GM18499 (cell line): Measurements from ENCODE around the gene SELP.
"Not testable (repeated sequence)": the region's sequence is repeated elsewhere in the genome, so short reads cannot be mapped to it uniquely, and the experiment has no call there.

Experiments
- ATAC-seq: cut with Tn5 transposase; IDR thresholded peaks from one replicate; pipeline ENCODE4 v1.9.1; 2021; ENCODE audit warnings: moderate number of reproducible peaks; ENCODE audit not compliant: insufficient read depth, unreplicated experiment

The SELP gene

DNA sequence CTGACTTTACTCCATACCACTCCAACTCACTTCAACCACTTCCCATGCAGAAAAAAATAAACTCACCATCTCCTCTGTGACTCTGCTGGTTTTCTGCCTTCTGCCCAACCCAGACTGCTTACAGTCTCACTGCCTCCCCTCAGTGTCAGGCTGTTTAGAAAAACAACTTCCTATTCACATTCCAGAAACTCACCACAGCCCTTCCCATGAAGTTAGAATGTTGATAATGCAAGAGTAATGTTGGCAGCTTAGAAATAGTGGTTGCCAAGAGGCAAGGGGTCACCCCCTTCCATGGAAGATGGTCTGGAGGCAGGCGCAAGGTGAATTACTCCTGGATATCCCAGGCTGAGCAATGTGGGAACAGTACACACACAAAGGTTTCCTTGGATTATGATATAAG is at the start of gene SELP:
SELP (minus strand) TSS at position 119 of the 400 bp plus-strand sequence; CDS start at position 69, 50 bp downstream.
- ATAC-seq: no peak

DNA sequence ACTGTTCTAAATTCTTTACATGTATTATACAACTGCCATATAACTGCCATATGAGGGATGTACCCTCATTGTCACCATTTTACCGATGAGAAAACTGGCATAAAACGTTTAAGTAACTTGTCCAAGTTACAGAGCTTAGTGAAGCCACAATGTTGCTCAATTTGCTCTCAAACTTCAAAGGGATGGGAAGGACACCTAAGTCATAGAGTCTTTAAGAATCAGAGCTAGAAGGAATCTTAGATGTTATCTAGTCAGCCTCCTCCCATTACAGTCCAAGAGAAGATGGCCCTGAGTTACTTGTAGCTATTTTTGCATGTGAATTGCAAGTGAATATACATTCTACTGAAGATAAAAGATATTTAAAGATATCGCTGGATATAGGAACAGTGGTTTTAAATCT is 49.8 kb upstream of the SELP start:
- ATAC-seq: no peak

- ATAC-seq: no peak
Observed at GRCh38 chr1:169676001-169676400, 46.1 kb upstream of the SELP start.

DNA sequence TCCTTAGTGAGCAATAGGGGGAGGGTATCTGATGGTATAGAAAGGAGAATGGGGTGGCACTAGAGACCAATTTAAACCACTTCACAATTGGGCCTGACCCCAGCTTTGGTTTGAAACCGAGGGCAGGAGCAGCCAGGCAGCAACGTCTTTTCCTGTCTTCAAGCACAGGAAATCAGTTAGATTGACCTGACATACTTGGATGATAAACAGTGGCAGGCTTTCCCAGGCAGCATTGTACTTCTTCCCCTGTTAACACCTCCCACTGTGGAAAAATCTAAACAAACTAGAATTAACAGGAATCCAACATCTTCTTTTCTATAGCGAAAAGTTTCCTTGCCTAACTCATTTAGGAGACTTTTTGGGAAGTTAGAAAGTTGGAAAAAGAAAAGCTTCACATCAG is 40.9 kb upstream of the SELP start:
- ATAC-seq: no peak

DNA sequence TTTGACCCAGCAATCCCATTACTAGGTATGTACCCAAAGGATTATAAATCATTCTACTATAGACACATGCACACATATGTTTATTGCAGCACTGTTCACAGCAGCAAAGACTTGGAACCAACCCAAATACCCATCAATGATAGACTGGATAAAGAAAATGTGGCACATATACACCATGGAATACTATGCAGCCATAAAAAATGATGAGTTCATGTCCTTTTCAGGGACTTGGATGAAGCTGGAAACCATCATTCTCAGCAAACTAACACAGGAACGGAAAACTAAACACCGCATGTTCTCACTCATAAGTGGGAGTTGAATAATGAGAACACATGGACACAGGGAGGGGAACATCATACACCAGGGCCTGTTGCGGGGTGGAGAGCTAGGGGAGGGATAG is 40.3 kb upstream of the SELP start:
- ATAC-seq: not testable (repeated sequence)

GRCh38 chr1:169667699-169668596 is 38.0 kb upstream of the SELP start:
- ATAC-seq: not testable (repeated sequence)

DNA sequence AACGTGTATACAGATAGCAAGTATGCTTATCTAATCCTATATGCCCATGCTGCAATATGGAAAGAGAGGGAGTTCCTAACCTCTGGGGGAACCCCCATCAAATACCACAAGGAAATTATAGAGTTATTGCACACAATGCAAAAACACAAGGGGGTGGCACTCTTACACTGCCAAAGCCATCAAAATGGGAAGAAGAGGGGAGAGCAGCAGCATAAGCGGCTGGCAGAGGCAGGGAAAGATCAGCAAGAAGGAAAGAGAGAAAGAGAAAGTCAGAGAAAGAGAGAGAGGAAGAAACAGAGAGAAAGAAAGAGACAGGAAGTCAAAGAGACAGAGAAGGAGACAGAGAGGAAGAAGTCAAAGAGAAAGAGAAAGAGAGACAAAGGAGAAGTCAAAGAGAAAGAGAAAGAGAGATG is 37.3 kb upstream of the SELP start:
- not testable (repeated sequence) for ATAC-seq

- ATAC-seq: not testable (repeated sequence)
Observed at GRCh38 chr1:169662680-169663079, 32.8 kb upstream of the SELP start.

GRCh38 chr1:169661066-169661465 is 31.1 kb upstream of the SELP start:
- not testable (repeated sequence) for ATAC-seq

DNA sequence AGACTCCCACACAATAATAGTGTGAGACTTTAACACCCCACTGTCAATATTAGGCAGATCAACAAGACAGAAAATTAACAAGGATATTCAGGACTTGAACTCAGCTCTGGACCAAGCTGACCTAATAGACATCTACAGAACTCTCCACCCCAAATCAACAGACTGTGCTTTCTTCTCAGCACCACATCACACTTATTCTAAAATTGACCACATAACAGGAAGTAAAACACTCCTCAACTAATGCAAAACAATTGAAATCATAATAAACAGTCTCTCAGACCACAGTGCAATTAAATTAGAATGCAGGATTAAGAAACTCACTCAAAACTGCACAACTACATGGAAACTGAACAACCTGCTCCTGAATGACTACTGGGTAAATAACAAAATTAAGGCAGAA is 28.9 kb upstream of the SELP start:
- ATAC-seq: not testable (repeated sequence)

GRCh38 chr1:169653873-169654272 is 23.9 kb upstream of the SELP start:
- no peak for ATAC-seq

DNA sequence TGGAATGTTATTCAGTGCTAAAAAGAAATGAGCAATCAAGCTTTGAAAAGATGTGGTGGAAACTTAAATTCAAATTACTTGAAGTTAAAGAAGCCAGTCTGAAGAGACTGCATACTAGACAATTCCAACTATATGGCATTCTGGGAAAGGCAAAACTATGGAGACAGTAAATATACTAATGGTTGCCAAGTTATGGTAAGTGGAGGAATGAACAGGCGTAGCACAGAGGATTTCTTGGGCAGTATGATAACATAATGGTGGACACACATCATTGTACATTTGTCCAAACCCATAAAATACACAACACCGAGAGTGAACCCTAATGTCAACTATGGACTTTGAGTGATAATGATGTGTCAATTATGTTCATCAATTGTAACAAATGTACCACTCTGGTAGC is 21.1 kb upstream of the SELP start:
- ATAC-seq: no peak

GRCh38 chr1:169650551-169650950 is 20.6 kb upstream of the SELP start:
- no peak for ATAC-seq

DNA sequence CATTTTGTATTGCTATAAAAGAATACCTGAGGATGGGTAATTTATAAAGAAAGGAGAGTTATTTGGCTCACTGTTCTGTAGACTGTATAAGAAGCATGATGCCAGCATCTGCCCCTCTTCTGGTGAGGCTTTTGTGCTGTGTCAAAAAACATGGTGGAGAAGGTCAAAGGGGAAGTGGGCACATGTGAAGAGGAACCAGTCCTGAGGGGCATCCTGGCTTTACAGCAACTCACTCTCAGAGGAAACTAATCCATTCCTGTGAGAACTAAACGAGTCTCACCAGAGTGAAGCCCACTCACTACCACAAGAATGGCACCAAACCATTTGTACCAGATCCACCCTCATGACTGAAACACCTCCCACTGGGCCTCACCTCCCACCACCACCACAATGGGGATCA is 18.8 kb upstream of the SELP start:
- ATAC-seq: no peak

DNA sequence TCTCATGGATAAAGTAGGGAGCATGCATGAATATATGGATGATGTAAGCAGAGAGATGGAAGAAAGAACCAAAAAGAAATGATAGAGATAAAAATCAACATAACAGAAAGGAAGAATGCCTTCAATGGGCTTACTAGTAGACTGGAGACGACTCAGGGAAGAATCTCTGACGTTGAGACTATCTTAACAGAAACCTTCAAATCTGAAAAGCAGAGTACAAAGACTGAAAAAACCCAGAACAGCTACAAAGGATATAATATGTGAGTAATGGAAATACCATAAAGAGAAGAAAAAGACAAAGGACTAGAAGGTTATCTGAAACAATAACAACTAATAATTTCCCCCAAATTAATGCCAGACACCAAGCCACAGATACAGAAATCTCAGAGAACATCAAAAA is 18.3 kb upstream of the SELP start:
- ATAC-seq: no peak

DNA sequence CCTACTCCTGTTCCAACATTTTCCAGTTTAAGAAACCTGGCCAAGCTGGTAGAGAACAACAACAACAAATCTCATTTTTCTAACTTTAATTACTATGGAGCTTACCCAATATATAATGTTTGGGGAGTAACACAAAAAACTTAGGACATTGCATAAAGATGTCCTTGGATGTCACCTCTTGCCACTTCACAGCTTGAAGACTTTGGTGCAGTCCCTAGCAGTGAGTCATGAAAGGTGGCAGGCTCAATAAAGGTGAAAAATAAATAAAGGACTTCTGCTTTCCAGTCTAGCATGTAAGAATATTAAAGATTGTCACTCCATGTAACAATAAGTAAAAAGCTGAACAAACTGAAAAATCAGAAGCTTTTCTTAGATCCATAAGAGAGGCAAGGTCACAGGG is 17.6 kb upstream of the SELP start:
- no peak for ATAC-seq

GRCh38 chr1:169644297-169644696 is 14.4 kb upstream of the SELP start:
- no peak for ATAC-seq

DNA sequence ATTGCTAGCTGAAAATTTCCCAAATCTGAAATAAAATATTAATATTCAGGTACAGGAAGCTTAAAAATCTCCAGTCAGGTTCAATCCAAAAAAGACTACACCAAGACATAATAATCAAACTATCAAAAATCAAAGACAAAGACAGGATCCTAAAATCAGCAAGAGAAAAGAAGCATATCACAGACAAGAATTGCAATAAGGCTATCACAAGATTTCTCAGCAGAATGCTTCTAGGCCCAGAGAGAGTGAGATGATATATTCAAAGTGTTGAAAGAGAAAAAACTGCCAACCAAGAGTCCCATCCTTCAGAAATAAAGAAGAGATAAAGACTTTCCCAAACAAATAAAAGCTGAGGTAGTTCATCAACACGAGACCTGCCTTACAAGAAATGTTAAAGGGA is 5.0 kb upstream of the SELP start:
- no peak for ATAC-seq

GRCh38 chr1:169634145-169634544 is 4.2 kb upstream of the SELP start:
- no peak for ATAC-seq

DNA sequence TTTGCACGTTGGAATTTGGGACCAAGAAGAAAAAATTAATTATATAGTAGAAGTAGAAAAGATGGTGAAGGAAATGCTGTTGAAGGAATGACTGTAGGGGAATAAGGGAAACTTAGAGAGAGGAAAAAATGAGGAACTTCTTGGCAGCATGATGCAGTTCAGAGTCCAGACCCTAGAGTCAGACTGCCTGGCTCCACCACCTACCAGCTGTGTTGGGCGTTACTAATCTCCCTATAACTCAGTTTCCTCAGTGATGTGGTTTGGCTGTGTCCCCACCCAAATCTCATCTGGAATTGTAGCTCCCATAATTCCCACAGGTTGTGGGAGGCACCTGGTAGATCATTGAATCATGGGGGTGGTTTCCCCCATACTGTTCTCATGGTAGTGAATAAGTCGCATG is 1.3 kb upstream of the SELP start:
- no peak for ATAC-seq

DNA sequence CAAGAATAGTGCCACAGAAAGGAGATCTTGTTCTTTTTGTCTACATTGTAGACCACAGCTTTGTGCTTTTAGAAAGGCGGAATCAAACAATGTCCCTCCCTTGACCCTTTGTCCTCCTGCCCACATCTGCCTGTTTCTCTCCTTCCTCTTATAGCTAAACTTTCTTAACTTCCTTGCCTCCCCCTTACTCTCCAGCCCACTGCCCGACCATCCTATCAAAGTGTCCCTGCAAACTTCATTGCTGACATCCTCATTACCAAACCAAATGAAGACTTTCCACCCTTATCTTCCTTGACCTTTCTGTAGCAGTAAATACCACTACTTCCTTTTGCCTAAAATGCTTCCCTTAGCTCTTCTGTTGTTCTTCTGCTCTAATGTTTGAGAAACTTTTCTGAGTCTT is 5.0 kb downstream of the SELP start:
- ATAC-seq: no peak

GRCh38 chr1:169624122-169624521 is 5.8 kb downstream of the SELP start:
- no peak for ATAC-seq
